Stomach (tissue), 9 donors: ENCODE results near the gene C19orf85. TPM values are rescaled to one million over a fixed set of nuclear protein-coding genes. Genes with fewer than 3 reads are reported as not detected.
A peak's percentile ranks its signal among the peaks of the same experiment; 100 is the strongest.

Source experiments
- DNase-seq, 2 donors: peaks; one replicate each; pipeline versions ENCODE4 v3.0.0 to v3.0.0-alpha.2; 2013 to 2019
- H3K27ac ChIP-seq, 5 donors: fragments of 200-600 bp in 4 of 5; sonication (generic) in 4 of 5; one replicate each; pipeline ENCODE4 v1.5.1; 2013 to 2019; ENCODE audit warnings: mild to moderate bottlenecking in 1 of 5, moderate library complexity in 1 of 5
- H3K27me3 ChIP-seq, 3 donors: fragments of 200-600 bp; sonication (generic); one replicate each; pipeline ENCODE4 v1.5.1; 2017 to 2019; ENCODE audit warnings: mixed run types in 1 of 3
- H3K36me3 ChIP-seq, 4 donors: fragments of 200-600 bp; sonication (generic); 1 replicate in 3 of 4; 2 replicates in 1 of 4; pipeline ENCODE4 v1.5.1; 2016 to 2019
- H3K4me1 ChIP-seq, 4 donors: fragments of 200-600 bp; sonication (generic); one replicate each; pipeline ENCODE4 v1.5.1; 2016 to 2019
- H3K4me3 ChIP-seq, 4 donors: fragments of 200-600 bp; sonication (generic) in 3 of 4; one replicate each; pipeline ENCODE4 v1.5.1; 2016 to 2019; ENCODE audit warnings: mild to moderate bottlenecking in 1 of 4
- H3K9me3 ChIP-seq, 4 donors: fragments of 200-600 bp; sonication (generic); one replicate each; pipeline ENCODE4 v1.5.1; 2016 to 2019
- EP300 ChIP-seq: sonication (generic); formaldehyde crosslinking; IDR thresholded peaks from one replicate; pipeline ENCODE4 v1.6.1; 2017; ENCODE audit warnings: antibody characterized with exemption
- POLR2A ChIP-seq, 4 donors: fragments of 450-650 bp; IDR thresholded peaks; one replicate each; pipeline ENCODE4 v1.6.1; 2016; ENCODE audit warnings: antibody characterized with exemption in 4 of 4, control low read depth in 2 of 4, mild to moderate bottlenecking in 1 of 4, moderate library complexity in 1 of 4
- POLR2AphosphoS5 ChIP-seq, 3 donors: sonication (generic); formaldehyde crosslinking; IDR thresholded peaks; one replicate each; pipeline ENCODE4 v1.6.1; 2016; ENCODE audit warnings: antibody characterized with exemption in 3 of 3
- whole genome bisulfite sequencing, 5 donors: extraction: QIAGEN DNeasy Blood & Tissue Kit in 3 of 5; methylation state at CpG; one replicate each; pipeline versions ENCODE4 v1.1.5 to v1.1.7; 2013 to 2018; 5-methylcytosine and 5-hydroxymethylcytosine counted together
- intact Hi-C: fragments of 100-400 bp; cut with DNase I; formaldehyde crosslinking; loops from one replicate; pipeline ENCODE4 v1.15.1; 2023; ENCODE audit warnings: low total_unique reads
- polyA plus RNA-seq, 3 donors: library from polyadenylated mRNA; stranded (reverse); fragments of 200-250 nt; gene quantifications; one replicate each; pipeline ENCODE4 v1.2.3, GENCODE V29; 2013
- total RNA-seq, 5 donors: library from RNA; depleted of rRNA; stranded (reverse); fragments of >200 nt; gene quantifications; one replicate each; pipeline versions ENCODE4 v1.1.0 to v1.2.3, GENCODE V29; 2014 to 2016
- TF ChIP-seq, protein P1 (sequence below), 7 experiments: fragments of 450-650 bp in 4 of 7; fragments of 200-600 bp in 3 of 7; sonication (generic) in 3 of 7; IDR thresholded peaks; one replicate each; pipeline ENCODE4 v1.5.1; 2016 to 2019; ENCODE audit warnings: antibody characterized with exemption in 7 of 7, control low read depth in 2 of 7, mild to moderate bottlenecking in 1 of 7
- donor health status: healthy with polysubstance abuse.
- donor health status: Bipolar disorder and iron deficiency.
- donor health status: healthy.

The C19orf85 gene
- total and polyA plus RNA-seq, 8 donors, result 0.23 TPM; not detected in 7

GRCh38 chr19:55503502-55504251, 39.1 kb upstream of the C19orf85 start:
- Histone ChIP-seq H3K36me3 (peaks cover 0 to 32% (median 12%) of the 10 kb centered on the region in 4 donors), H3K27ac (peak overlapping the region; percentile 49 to 88 (median 83)), H3K27me3 (no peaks in the 10 kb centered on the region), H3K4me3 (peak overlapping the region; percentile 44 to 47 (median 46)), H3K4me1 (peaks cover 0 to 21% (median 10%) of the 10 kb centered on the region in 4 donors), H3K9me3 (no peaks in the 10 kb centered on the region)
- DNase-seq, result peak; percentile 96 to 97
- TF ChIP-seq EP300 (no peak), POLR2A (IDR thresholded peaks at IDR 0.05) (no peak), POLR2AphosphoS5 (IDR thresholded peaks at IDR 0.05) (peak in 1 of 3 donors; percentile 55)
- TF ChIP-seq, protein P1, sequence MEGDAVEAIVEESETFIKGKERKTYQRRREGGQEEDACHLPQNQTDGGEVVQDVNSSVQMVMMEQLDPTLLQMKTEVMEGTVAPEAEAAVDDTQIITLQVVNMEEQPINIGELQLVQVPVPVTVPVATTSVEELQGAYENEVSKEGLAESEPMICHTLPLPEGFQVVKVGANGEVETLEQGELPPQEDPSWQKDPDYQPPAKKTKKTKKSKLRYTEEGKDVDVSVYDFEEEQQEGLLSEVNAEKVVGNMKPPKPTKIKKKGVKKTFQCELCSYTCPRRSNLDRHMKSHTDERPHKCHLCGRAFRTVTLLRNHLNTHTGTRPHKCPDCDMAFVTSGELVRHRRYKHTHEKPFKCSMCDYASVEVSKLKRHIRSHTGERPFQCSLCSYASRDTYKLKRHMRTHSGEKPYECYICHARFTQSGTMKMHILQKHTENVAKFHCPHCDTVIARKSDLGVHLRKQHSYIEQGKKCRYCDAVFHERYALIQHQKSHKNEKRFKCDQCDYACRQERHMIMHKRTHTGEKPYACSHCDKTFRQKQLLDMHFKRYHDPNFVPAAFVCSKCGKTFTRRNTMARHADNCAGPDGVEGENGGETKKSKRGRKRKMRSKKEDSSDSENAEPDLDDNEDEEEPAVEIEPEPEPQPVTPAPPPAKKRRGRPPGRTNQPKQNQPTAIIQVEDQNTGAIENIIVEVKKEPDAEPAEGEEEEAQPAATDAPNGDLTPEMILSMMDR (IDR thresholded peaks at IDR 0.05), result peak in 6 of 7 experiments; percentile 85 to 99 (median 98)
- WGBS, 5 donors, result 10 to 15% (median 12%) methylated on average over 60 to 64 of the region's 64 CpGs
- intact Hi-C loops, result loop anchor here (5.0 kb wide), 1 partner anchor 36 kb away; no protein-coding TSS in a partner anchor

DNA sequence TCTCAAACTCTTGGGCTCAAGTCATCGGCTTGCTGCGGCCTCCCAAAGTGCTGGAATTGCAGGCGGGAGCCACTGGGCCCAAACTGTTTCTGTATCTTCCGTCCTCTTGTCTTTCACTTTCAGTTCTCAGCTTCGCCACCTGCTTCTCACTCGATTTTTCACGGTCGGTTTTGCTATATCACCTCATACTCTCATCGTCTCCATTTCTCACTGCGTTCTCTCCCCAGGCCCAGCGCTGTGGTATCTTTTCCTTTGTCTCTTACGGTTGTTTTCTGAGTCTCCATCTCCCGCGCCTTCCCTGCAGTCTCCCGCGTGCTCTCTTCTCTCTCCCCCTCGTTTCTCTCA, 38.6 kb upstream of the C19orf85 start:
- Histone ChIP-seq H3K9me3 (no peaks in the 10 kb centered on the region), H3K27ac (no peak overlapping the region), H3K36me3 (peaks cover 0 to 37% (median 13%) of the 10 kb centered on the region in 4 donors), H3K4me3 (peak overlapping the region; percentile 44 to 47 (median 46)), H3K4me1 (peaks cover 0 to 26% (median 10%) of the 10 kb centered on the region in 4 donors), H3K27me3 (no peaks in the 10 kb centered on the region)
- intact Hi-C loops, result loop anchor here (5.0 kb wide), 1 partner anchor 36 kb away; no protein-coding TSS in a partner anchor
- WGBS, 5 donors, result 75 to 87% (median 81%) methylated on average over 17 of the region's 17 CpGs
- TF ChIP-seq, protein P1 (IDR thresholded peaks at IDR 0.05), result no peak
- DNase-seq, result no peak

- intact Hi-C loops, result loop anchor here (5.0 kb wide), 1 partner anchor 35 kb away; no protein-coding TSS in a partner anchor
- TF ChIP-seq, protein P1 (IDR thresholded peaks at IDR 0.05), result no peak
- TF ChIP-seq POLR2A (IDR thresholded peaks at IDR 0.05) (no peak), POLR2AphosphoS5 (IDR thresholded peaks at IDR 0.05) (no peak), EP300 (no peak)
- 88 to 95% (median 91%) methylated on average over 9 of the region's 9 CpGs for WGBS, 5 donors
- DNase-seq, result no peak
- Histone ChIP-seq H3K27ac (no peak overlapping the region), H3K27me3 (no peaks in the 10 kb centered on the region), H3K4me1 (peaks cover 0 to 29% (median 10%) of the 10 kb centered on the region in 4 donors), H3K36me3 (peaks cover 0 to 39% (median 15%) of the 10 kb centered on the region in 4 donors), H3K4me3 (no peak overlapping the region), H3K9me3 (no peaks in the 10 kb centered on the region)
Measured at GRCh38 chr19:55502197-55502952, 37.8 kb upstream of the C19orf85 start.

DNA sequence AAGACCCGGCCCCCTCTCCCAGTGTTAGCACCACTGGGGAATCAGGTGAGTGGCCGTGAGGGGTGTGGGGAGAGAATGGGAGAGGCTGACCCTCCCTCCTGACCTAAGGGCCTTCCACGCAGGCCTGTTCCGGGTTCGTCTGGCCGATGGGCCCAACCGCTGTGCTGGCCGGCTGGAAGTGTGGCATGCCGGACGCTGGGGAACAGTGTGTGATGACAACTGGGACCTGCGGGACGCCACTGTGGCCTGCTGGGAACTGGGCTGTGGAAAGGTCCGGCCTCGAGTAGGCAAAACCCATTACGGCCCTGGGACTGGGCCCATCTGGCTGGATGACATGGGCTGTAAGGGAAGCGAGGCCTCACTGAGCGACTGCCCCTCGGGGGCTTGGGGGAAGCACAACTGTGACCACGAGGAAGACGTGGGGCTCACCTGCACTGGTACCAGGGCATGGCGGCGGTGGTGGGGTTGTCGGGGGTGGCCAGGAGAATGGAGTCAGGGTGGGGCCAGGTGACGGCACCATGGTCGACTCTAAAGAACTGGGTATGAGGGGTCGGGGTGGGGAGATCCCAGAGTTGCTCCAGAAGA, 35.9 kb upstream of the C19orf85 start:
- 90 to 98% (median 96%) methylated on average over 12 to 26 of the region's 26 CpGs for WGBS, 5 donors
- H3K36me3 ChIP-seq, result peaks cover 0 to 39% (median 15%) of the 10 kb centered on the region in 4 donors
- H3K27me3 ChIP-seq, result no peaks in the 10 kb centered on the region
- DNase-seq, result no peak
- no peak overlapping the region for H3K4me3 ChIP-seq
- H3K27ac ChIP-seq, result no peak overlapping the region
- no peaks in the 10 kb centered on the region for H3K9me3 ChIP-seq
- H3K4me1 ChIP-seq, result peaks cover 0 to 29% (median 10%) of the 10 kb centered on the region in 4 donors
- TF ChIP-seq, protein P1 (IDR thresholded peaks at IDR 0.05), result no peak
- no peak for TF ChIP-seq POLR2A (IDR thresholded peaks at IDR 0.05)
- no peak for TF ChIP-seq POLR2AphosphoS5 (IDR thresholded peaks at IDR 0.05)
- no peak for TF ChIP-seq EP300
- intact Hi-C loops, result loop anchor here (5.0 kb wide), 1 partner anchor 33 kb away; no protein-coding TSS in a partner anchor
